HG03575 (cell line): ENCODE data around the gene PMIS2.

ENCODE experiments used
- ATAC-seq: cut with Tn5 transposase; IDR thresholded peaks from one replicate; pipeline ENCODE4 v1.9.1; 2021; ENCODE audit not compliant: unreplicated experiment, insufficient number of reproducible peaks, low FRiP score; ENCODE audit errors: extremely low read depth

Gene PMIS2

GRCh38 chr19:35585848-35586247, at the start of gene PMIS2:
PMIS2 (plus strand) TSS chr19:35586173; CDS start chr19:35586260, 87 bp downstream.
- no peak for ATAC-seq

DNA sequence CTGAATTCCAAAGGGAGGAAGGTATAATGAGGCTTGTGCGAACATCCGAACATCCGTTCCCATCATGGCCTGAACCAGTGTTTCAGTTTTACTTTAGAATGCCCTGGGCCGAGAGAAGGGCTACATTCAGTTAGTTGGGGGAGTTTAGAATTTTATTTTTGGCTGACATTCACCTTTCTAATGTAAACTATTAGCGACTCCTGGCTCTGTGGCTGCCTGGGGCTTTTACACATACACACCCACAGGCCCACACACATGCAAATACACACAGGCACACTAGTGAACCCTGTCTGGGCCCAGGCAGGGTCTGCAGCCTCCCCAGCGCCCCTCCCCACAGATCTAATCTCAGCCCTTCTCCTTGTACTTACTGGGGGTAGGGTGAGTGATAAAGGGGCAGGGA, 46.7 kb upstream of the PMIS2 start:
- no peak for ATAC-seq

DNA sequence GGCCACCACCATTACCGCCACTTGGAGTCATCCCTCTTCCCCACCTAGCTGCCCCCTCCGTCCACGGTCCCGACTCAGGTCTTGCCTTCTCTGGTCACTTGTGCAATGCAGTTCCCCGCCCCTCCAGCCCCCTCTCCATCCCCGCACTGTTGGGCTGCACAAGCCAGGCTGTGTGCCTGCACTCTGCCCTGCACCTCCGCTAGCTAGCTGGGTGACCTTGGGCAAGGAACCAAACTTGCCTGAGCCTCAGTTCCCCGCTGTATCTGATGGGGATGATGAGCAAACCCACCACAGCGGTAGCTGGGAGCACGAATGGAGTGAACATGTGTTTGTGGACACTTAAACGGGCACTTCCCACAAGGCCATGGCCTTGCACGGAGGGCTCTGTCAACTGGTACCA, 46.1 kb upstream of the PMIS2 start:
- ATAC-seq, result no peak

- no peak for ATAC-seq
Observed at GRCh38 chr19:35540356-35540927, 45.5 kb upstream of the PMIS2 start.

- ATAC-seq, result no peak
Observed at GRCh38 chr19:35542209-35542608, 43.8 kb upstream of the PMIS2 start.

DNA sequence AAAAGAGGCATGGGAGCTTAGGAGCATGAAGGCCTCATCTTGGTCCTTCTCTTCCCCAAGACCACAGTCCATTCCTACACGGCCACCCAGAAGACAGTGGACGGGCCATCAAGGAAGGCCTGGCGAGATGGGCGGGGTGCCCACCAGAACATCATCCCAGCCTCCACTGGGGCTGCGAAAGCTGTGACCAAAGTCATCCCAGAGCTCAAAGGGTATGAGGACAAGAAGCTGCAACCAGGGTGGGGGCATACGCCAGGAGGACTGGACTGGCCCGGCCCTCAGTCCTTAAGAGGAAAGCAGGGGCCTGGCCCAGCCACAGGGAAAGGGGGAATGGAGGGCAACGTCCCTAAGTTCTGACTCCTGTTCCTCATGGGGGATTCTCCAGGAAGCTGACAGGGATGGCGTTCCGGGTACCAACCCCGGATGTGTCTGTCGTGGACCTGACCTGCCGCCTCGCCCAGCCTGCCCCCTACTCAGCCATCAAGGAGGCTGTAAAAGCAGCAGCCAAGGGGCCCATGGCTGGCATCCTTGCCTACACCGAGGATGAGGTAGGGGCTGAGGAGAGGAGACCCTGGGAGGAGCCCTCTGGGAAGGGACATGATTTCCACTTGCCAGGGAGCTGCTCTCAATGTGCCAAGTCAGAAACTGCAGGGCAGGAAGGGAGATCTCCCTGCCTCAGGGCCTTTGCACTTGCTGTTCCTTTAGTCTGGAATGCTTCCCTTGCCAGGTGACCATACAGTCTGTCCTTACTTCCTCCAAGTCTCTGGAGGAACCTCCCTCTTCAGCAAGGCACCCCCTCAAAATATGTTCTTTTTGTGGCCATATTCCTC, 42.5 kb upstream of the PMIS2 start:
- no peak for ATAC-seq

DNA sequence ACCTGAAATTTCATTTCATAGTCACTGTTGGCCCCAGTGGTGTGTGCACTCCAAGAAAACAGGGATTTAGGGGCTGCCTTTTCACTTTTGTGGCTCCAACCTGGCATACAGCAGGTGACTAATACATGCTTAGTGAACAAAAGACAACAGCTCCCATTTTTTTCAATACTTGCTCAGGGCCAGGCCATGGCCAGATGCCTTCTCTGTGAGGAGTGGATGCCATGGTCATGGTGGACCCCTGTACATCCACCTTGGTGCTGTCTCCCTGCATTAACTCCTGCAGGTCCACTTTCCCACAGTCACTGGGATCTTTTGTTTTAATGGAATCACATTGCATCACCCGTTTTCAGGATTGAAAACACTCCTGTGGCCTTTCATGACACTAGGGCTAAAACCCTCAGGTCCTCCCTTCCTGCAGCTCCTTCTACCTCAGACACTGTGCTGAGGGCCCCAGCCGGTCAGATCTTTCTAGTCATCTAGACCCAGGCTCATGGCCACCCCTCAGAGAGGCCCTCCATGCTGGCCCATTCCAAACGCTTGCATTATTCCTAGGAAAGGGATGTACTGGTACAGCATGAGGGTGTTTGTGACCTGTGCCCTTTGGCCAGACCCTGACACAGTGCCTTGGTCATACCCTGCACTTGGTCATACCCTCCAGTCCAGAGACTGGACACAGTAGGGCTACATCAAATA, 41.7 kb upstream of the PMIS2 start:
- ATAC-seq, result no peak

GRCh38 chr19:35545001-35545854, 40.7 kb upstream of the PMIS2 start, which contains the start of gene TMEM147:
TMEM147 (plus strand) TSS chr19:35545626; CDS start chr19:35545740, 114 bp downstream.
- no peak for ATAC-seq

DNA sequence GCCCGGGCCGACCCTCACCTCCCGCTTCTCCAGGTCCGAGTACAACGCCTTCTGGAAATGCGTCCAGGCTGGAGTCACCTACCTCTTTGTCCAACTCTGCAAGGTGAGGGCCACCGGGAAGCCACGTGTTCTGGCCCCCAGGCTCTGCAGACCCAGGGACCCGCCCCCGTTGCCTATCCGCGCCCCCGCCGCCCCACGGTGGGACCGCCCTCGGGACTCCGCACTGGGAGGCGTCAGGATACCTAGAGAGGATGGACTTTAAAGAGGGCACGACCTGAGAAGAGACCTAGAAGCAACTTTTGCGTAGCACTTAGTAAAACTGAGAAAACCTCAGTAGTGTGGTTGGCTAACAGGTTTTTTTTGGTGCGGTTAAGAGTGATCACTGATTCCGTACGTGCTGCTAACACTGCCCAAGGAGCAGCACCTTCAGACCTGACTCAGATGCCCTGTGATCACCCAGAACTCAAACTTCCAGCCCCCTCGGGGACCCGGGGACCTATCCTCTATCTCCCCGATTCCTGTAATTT, 40.1 kb upstream of the PMIS2 start:
- no peak for ATAC-seq

GRCh38 chr19:35546532-35546931, 39.4 kb upstream of the PMIS2 start:
- ATAC-seq, result no peak

- no peak for ATAC-seq
Observed at GRCh38 chr19:35549174-35549788, 36.7 kb upstream of the PMIS2 start.

- no peak for ATAC-seq
Observed at GRCh38 chr19:35549879-35550523, 36.0 kb upstream of the PMIS2 start.

DNA sequence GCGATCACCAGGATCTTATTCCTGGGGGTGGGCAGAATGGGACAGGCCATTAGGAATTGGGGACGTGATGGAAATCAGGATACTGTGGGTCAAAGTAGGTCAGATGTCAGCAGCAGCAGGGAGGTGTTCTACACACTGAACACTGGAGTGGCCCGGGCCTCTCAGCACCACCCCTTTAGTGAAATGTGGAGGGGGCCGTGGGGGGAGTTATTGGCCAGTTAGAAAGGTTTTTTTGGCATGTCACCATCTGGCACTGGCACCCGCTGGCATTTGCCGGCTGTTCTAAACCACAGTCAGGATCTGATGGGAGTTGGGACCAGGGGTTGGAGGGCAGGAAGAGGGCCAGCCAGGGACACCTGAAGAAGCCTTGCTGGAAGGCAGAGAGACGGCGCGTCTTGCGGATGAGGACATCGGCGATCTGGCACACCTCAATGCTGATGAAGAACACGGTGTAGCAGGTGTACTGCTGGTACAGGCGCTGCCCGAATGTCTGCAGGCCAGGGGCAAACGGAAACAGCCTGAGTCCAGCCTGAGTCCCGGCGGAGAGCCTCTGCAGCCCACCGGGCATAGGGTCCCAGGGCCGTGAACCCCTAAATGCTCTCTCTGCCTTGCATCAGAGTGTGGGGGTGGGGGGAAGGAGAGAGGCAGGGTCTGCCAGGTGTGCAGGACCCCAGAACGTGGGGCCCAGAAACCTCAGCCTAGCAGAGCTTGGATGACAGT, 34.7 kb upstream of the PMIS2 start:
- no peak for ATAC-seq

- ATAC-seq, result no peak
Observed at GRCh38 chr19:35552534-35553384, 33.2 kb upstream of the PMIS2 start.

DNA sequence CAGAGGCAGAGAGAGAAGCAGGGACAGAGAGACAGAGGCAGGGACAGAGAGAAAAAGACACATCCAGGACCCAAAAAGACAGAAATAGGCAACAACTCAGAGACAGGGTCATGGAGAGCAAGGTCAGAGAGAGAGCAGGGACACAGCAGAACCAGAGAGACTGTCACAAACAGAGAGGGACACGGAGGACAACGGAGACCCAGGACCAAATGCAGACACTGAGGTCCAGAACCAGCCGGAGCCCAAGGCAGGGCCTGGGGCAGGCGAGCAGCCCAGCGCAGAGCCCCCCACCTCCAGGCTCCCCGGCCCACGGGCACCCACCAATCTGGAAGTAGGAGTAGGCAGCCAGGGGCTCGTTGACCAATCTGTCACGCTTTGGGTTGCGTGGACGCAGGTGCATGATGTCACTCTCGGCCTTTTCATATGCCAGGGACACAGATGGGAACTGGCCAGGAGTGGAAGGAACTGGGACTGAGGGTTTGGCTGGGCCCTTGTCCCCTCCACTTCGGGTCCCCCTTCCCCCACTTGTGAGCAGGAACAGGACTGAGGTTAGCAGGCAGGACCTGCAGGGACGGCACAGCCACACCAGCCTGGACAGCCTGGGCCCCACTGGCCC, 32.5 kb upstream of the PMIS2 start:
- ATAC-seq, result no peak

DNA sequence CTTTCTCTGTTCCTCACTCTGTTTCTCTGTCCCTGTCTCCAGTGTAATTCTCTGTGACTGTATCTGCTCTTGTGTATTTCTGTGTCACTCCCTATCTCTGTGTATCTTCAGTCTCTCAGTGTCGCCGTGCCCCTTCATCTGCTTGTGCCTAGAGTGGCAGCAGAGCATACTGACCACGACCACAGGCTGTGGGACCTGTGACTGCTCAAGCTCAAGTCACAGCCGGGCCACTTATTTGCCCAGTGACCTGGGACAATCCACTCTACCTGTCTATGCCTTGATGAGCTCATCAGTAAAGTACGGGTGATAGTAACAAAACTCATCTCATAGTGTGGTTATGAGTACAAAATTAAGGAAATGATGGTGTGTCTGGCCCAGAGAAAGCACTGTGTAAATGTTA, 31.9 kb upstream of the PMIS2 start:
- ATAC-seq, result no peak
